HG02623 (cell line): ENCODE measurements around the gene GAR1.
"Not testable (repeated sequence)": the region's sequence is repeated elsewhere in the genome, so short reads cannot be mapped to it uniquely, and the experiment has no call there.

Experiments used
- ATAC-seq: cut with Tn5 transposase; IDR thresholded peaks from one replicate; pipeline ENCODE4 v1.9.1; 2021; ENCODE audit warnings: moderate library complexity; ENCODE audit not compliant: unreplicated experiment

GAR1 gene

DNA sequence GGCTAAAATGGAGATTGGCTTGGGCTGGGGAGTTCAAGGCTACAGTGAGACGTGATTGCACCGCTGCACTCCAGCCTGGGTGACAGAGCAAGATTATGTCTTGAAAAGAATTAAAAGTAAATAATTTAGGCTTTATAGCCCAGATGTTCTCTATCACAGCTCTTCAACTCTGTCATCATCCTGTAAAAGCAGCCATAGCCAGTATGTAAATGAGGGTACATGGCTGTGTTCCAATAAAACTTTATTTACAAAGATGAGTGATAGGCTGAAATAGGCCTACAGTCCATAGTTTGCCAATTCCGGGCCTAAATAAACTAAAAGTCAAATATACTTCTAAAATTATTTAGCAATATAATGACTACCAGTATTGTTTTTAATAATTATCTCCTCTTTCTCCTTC is 21.4 kb downstream of the GAR1 start:
- no peak for ATAC-seq

- no peak for ATAC-seq
Measured at GRCh38 chr4:109846395-109847098, 31.0 kb downstream of the GAR1 start.

DNA sequence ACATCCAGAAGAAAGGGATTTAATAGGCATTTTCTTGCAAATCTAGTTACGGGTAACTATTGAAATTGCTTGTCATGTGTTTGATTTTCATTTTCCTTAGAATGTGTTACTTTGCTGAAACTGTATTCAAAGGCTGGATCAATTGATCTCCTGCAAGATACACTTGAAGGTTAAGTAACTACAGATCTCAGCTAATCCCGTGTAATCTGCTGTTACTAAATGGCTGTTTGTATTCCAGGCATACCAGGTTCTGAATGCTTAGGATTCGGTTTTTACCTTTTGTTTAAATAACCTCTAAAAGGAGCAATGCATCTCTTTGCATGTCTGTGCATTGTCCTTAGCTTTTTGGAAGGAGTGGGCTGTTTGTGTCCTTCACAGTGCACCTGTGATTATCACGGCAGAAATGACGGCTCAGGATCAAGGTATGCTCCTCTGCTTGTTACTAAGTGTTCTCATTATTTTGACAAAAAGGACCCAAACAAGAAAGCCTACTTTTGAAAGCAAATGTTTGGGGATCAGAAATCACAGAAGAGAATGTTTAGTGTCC is 32.4 kb downstream of the GAR1 start, which contains the start of gene LRIT3:
Gene LRIT3, plus strand, starts transcription at position 212 of the 547 bp plus-strand sequence. Its CDS starts 95 bp downstream, at position 307.
- ATAC-seq: no peak

DNA sequence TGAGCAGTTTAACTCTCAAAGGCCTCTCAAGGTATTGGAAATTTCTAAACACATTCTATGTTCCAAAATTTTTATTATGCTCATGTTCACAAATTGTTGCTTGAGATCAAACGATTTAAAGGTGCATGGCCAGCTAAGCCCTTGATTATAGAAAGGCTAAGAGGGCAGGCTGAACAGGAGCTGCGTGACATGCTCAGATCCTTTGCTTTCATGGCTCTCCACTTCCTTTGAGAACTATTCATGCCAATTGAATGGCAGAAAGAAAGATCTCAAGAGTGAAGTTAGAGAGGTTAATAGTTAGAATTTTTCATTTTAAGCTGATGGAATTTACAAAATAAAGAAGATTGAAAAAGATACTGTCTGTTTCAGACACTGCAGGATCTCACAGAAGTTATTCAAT is 32.9 kb downstream of the GAR1 start:
- ATAC-seq: no peak

GRCh38 chr4:109850601-109851000 is 35.0 kb downstream of the GAR1 start:
- no peak for ATAC-seq

GRCh38 chr4:109859426-109860300 is 44.1 kb downstream of the GAR1 start:
- not testable (repeated sequence) for ATAC-seq

DNA sequence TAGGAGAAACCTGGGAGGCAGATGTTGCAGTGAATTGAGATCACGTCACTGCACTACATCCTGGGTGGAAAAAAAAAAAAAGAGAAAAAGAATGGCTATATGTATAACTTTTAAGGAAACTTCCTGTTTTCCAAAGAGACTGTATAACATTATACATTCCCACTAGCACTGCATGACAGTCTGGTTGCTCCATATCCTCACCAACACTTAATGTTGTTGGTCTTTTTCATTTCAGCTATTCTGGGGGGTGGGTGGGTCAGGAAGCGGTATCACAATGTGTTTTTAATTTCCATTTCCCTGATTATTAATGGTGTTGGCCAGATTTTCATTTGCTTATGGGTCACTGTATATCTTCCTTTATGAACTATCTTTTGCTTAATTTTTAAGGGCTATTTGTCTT is 45.7 kb downstream of the GAR1 start:
- no peak for ATAC-seq

- ATAC-seq: no peak
Measured at GRCh38 chr4:109861916-109862511, 46.5 kb downstream of the GAR1 start.

DNA sequence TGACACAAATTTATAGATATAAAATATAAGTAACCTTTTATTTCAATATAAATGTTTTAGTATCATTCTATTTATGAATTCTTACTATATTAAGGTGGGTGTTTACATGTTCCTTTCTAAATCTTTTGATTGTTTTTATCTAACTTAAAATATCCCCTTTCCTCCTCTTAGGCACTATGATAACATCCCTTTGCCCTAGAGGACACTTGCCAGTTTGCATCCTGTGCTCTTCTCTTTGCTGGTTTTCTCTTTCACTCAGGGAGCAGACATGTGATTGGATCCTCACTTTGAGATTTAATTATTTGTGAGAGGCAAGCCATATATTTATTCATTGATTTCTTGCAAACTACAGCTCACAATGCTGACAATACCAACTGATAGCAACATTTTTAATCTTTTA is 48.6 kb downstream of the GAR1 start:
- no peak for ATAC-seq

DNA sequence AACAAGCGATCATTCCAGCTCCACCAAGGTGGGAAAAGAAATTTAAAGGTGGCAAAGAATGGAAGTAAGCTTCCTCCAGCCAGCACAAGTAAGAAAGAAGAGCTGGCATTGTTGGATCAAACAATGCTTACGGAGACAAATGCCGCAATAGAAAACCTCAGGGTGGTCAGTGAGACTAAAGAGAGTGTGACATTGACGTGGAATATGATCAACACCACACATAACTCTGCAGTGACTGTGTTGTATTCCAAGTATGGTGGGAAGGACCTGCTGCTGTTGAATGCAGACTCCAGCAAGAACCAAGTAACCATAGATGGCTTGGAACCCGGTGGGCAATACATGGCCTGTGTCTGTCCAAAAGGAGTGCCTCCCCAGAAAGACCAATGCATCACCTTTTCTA is 54.5 kb downstream of the GAR1 start:
- no peak for ATAC-seq

- no peak for ATAC-seq
Measured at GRCh38 chr4:109872065-109872464, 56.5 kb downstream of the GAR1 start.

- ATAC-seq: no peak
Measured at GRCh38 chr4:109872950-109873656, 57.5 kb downstream of the GAR1 start.

- no peak for ATAC-seq
Measured at GRCh38 chr4:109873791-109874514, 58.4 kb downstream of the GAR1 start.
